NCI-H82 (cell line): ENCODE data around the gene LYRM9.
"Not testable (repeated sequence)": the region's sequence is repeated elsewhere in the genome, so short reads cannot be mapped to it uniquely, and the experiment has no call there.

Source experiments
- DNase-seq: peaks from one replicate; lab custom pipeline; 2025; lab: John Stamatoyannopoulos, UW

Gene LYRM9

DNA sequence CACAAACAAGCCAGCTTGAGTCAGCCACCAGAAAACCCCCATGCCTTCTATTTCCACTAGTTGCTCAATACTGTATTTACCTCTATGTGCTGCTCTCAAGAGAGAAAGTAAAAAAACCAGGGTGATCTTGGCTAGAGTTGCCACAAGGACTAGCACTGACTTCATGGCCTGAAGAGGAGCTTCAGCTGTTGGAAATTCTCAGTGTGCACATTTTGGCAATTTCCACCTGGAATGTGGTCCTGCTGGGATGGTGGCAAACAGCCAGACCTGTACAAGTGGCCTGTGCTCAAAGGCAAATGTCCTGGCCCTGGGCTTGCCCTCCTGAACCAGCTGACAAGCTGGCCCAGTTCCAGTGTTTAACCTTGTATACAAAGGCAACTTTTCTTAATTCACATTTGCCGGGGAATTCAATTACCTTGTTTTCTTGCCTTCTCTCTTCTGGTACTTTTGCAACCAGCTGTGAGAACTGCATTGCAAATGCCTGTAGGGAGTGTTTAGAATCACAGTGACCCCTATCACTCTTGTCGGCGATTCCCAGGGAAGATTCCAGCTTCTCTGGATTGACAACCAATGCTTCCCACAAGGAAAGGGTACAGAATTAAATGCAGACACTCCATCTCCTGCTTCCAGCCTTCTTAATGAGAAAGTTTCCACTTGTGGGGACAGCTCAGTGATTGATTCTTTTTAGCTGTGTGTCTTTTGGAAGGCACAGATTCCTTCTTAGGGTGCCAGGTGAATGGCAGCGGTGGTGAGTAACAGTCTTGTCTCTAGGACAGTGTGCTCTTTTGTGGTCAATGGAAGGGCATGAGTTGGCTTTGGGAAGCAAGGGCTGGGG, 53.4 kb downstream of the LYRM9 start:
- DNase-seq: not testable (repeated sequence)

DNA sequence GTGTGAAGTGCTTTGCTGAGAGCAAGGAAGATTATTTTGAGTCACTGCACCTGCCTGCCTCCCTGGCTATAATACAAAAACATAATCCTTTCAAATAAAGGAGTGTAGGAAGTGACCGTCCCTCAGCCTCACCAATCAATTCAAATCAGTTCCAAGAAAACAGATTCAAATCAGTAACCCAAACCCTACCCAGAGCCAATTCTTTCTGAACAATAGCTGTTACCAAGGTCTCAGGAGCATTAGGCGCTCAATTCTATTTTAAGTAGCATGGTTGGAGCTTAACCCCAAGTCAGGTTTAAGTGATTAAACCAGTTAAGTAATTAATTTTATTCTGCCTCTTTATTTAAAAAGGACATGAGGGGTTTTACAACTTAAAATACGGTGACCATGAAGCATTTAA, 54.6 kb downstream of the LYRM9 start:
- DNase-seq: peak; percentile 82

DNA sequence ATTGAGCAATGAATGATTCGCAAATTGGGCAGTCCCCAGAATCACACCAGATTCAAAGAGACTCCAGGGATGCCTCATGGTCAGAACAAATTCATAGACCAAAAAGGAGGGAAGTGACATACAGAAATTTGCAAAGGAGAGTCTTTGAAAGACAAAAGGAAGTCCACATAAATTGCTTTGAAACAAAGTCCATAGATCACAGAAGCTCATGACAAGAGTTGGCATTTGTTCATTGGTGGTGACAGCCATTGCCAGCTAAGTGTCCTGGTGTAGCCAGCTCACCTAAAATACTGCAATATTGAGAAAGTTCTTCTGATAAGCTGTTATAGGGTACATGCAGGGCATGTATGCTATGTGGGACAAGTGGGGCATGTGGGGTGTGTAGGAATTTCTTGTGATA, 55.4 kb downstream of the LYRM9 start:
- DNase-seq: not testable (repeated sequence)

- no peak for DNase-seq
Measured at GRCh38 chr17:27836651-27837050, 56.5 kb downstream of the LYRM9 start.

DNA sequence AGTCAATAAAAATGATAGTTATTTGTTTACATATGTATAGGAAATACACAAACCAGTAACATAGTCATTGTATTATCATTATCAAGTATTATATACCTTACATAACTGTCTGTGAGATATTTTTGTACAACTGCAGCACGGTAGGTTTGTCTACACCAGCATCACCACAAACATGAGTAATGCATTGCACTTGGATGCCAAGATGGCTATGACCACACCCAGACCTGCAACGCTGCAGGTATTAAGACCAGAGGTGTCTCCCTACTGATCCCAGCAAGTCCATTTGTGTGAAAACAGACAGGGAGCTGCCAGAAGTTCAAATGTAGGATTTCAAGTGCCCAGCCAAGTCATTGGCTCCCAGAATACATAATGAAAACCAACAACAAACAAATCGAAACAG, 58.6 kb downstream of the LYRM9 start:
- DNase-seq: no peak

DNA sequence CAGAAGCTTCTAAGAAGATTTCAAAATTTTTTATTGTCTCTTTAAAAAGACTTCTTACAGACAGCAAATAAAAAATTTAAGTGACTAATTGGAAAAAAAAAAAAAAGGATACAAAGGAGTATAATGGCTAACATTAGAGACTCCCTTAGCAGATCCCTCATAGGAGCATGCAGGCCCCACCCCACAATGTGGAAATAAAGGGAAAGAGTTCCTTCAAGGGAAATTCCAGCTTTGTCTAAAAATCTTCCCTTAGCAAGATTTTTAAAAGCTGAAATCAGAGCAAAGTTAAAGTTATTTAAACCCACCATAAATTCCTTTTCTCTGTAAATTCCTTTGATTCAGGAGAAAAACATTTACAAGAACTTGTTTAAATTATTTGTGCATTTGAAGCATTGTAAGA, 60.3 kb downstream of the LYRM9 start:
- no peak for DNase-seq

GRCh38 chr17:27829888-27830287, 63.3 kb downstream of the LYRM9 start:
- DNase-seq: not testable (repeated sequence)

DNA sequence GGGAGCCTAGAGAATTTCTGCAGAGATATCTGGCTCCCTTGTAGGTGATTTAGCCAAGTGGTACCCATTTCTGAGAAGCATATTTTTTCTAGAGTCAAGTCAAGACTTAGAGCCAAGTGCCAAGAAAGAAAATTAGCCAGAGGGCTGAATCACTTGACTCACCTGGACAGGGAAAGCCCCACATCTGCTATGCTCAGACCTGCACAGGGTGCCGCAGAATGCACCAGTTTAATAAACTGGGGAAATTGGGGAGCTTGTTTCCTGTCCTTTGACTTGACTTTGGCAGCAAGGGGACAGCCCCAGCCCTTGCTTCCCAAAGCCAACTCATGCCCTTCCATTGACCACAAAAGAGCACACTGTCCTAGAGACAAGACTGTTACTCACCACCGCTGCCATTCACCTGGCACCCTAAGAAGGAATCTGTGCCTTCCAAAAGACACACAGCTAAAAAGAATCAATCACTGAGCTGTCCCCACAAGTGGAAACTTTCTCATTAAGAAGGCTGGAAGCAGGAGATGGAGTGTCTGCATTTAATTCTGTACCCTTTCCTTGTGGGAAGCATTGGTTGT, 63.9 kb downstream of the LYRM9 start:
- not testable (repeated sequence) for DNase-seq
